Nephron (organoid): ENCODE data around the gene CBX2.
A peak's percentile ranks its signal among the peaks of the same experiment; 100 is the strongest.

ENCODE experiments used
- H3K27ac Mint-ChIP-seq, 3 experiments: 2 replicates each; pipeline ENCODE4 v1.8.0; 2020; ENCODE audit warnings: mixed read lengths in 3 of 3, mild to moderate bottlenecking in 2 of 3, moderate library complexity in 1 of 3
- H3K27me3 Mint-ChIP-seq: 2 replicates; pipeline ENCODE4 v1.8.0; 2021; ENCODE audit warnings: low read depth, mild to moderate bottlenecking, moderate library complexity, mixed read lengths
- H3K36me3 Mint-ChIP-seq: 2 replicates; pipeline ENCODE4 v1.8.0; 2020; ENCODE audit warnings: low read depth, mixed read lengths
- H3K4me1 Mint-ChIP-seq: 2 replicates; pipeline ENCODE4 v1.8.0; 2020; ENCODE audit warnings: mixed read lengths
- H3K4me3 Mint-ChIP-seq, 3 experiments: 2 replicates each; pipeline ENCODE4 v1.8.0; 2020; ENCODE audit warnings: mild to moderate bottlenecking in 3 of 3, mixed read lengths in 3 of 3, moderate library complexity in 2 of 3
- H3K9me3 Mint-ChIP-seq: 2 replicates; pipeline ENCODE4 v1.8.0; 2020; ENCODE audit warnings: mixed read lengths
- CTCF ChIP-seq, 3 experiments: fragments of 200-600 bp; sonication (generic); IDR thresholded peaks; one replicate each; pipeline ENCODE4 v1.5.0; 2021; ENCODE audit warnings: antibody characterized with exemption in 3 of 3; ENCODE audit not compliant: unreplicated experiment in 3 of 3

Gene CBX2

GRCh38 chr17:79806863-79807720 is 29.1 kb downstream of the CBX2 start:
- peaks cover 99% of the 10 kb centered on the region for H3K27me3 Mint-ChIP-seq
- no peaks in the 10 kb centered on the region for H3K36me3 Mint-ChIP-seq
- no peak overlapping the region for H3K4me3 Mint-ChIP-seq
- no peaks in the 10 kb centered on the region for H3K9me3 Mint-ChIP-seq
- H3K4me1 Mint-ChIP-seq, result peaks cover 26% of the 10 kb centered on the region
- no peak overlapping the region for H3K27ac Mint-ChIP-seq
- no peak for TF ChIP-seq CTCF (IDR thresholded peaks at IDR 0.05; ENCODE audit: unreplicated experiment in 3 of 3)

DNA sequence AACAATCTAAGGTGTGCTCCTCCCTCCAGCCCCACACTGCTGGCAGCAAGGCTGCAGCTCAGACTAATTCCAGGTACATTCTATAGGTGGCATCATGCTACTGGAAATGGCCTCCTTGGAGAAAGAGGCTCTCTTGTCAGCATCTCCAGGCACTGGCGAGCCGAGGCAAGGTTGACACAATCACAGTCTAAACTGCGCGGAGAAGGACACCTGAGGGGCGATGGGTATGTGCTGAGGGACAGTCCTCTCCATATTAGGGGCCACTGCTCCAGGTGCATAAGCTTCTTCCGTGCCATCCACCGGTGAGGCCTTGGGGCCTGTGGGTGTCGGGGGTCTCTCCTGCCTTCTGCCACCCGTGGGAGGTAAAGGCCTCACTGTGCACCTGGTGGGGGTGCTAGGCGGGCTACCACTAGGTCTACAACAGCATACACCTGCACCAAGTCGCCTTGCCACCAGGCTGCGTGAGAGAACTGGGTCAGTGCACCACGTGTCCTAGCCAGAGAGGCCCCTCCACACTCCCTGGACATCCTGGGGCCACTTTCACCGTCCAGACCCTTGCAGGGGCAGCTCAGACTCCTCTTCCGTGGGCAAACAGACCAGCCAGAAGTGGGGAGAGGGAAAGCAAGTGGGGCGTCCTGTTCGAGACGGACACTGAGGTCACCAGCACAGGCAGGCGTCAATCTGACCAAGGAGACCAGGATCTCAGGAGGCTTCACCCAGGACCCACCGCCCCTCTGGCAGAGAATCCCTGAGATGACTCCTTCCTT is 31.0 kb downstream of the CBX2 start:
- H3K9me3 Mint-ChIP-seq, result no peaks in the 10 kb centered on the region

DNA sequence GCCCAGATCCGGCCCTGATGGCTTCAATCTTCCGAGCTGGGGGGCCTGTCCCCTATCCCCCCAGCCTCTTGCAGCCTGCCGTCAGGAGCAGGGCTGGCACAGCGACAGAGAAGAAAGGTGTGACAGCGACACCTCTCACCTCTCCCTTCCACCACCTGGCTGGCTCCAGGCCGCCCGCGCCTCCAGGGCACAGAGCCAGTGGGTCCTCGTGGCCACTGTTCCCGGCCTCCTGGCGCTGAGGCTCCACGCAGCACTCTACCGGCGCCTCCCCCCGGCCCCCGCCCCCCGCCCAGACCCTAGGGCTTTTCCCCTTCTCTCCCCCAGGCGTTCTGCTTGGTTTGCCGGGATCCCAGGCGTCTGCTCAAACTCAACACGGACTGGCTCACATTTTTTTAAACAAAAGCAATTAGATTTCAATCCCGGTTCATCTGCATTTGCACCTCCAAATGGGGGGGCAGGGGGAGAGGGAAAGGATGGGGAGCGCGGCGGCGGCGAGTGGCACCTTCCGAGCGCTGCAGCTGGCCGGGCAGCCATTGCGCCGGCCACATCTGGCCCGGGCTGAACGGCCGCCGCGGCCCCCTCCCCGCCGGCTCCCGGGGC is 31.7 kb downstream of the CBX2 start:
- Mint-ChIP-seq H3K27me3 (peaks cover 91% of the 10 kb centered on the region), H3K4me1 (peaks cover 31% of the 10 kb centered on the region), H3K9me3 (no peaks in the 10 kb centered on the region), H3K4me3 (peak overlapping the region; percentile 69 to 77 (median 77)), H3K27ac (no peak overlapping the region), H3K36me3 (no peaks in the 10 kb centered on the region)
- TF ChIP-seq CTCF (IDR thresholded peaks at IDR 0.05; ENCODE audit: unreplicated experiment in 3 of 3), result no peak

More for the DNA sequence above, 31.0 kb downstream of the CBX2 start:
- H3K27ac Mint-ChIP-seq, result peak overlapping the region in 1 of 3 experiments; percentile 60
- peaks cover 91% of the 10 kb centered on the region for H3K27me3 Mint-ChIP-seq
- peak overlapping the region; percentile 76 to 80 (median 78) for H3K4me3 Mint-ChIP-seq
- H3K36me3 Mint-ChIP-seq, result no peaks in the 10 kb centered on the region
- peaks cover 29% of the 10 kb centered on the region for H3K4me1 Mint-ChIP-seq
- TF ChIP-seq CTCF (IDR thresholded peaks at IDR 0.05; ENCODE audit: unreplicated experiment in 3 of 3), result peak; percentile 33 to 50 (median 33)

DNA sequence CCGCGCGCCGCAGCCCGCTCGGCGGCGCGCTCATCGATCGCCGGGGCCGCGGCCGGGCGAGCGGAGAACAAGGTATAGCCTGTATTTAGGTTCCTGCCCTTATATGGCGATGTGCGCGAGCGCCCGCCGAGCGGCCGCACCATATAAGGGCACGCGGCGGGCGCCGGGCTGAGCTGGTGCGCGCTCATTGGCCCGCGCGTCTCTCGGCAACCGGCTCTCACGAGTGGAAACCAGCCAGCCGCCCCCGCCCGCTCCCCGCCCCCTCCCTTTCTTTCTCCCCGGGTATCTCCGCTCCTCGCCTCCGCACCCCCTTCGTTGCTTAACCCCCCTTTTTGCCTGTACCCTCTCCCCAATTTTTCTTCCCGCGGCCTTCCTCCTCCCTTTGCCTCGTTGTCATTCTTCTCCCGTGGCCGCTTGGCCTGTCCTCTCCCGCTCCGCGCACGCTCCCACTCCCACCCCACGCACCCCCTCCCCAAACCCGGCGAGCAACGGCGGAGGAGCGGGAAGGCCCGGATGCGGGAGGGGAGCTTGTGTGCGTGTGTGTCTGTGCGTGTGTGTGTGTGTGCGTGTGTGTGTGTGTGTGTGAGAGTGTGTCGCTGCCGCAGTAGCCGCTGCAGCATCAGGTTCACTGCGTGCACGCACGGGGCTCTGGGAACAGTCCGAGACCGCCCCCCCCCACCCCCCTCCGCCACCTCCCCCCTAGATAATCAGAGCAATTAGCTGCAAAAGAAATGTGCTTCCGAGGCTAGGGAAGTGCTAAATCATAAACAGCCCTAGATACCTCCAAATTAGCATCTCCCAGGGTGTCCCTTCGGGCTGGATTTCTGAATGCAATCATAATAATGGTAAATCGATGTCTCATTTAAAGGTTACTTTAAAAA is 32.4 kb downstream of the CBX2 start:
- peak overlapping the region; percentile 70 to 81 (median 70) for H3K4me3 Mint-ChIP-seq
- H3K27ac Mint-ChIP-seq, result peak overlapping the region in 2 of 3 experiments; percentile 37 to 48
- no peaks in the 10 kb centered on the region for H3K9me3 Mint-ChIP-seq
- H3K36me3 Mint-ChIP-seq, result no peaks in the 10 kb centered on the region
- no peak for TF ChIP-seq CTCF (IDR thresholded peaks at IDR 0.05; ENCODE audit: unreplicated experiment in 3 of 3)
- H3K4me1 Mint-ChIP-seq, result peaks cover 26% of the 10 kb centered on the region
- H3K27me3 Mint-ChIP-seq, result peaks cover 89% of the 10 kb centered on the region
